SK-N-SH (cell line): ENCODE data around the gene H1-8. TPM values are rescaled to one million over a fixed set of nuclear protein-coding genes. Genes with fewer than 3 reads are reported as not detected.

Source experiments
- CTCF ChIA-PET: fragments of 300-600, 350-600 bp; formaldehyde crosslinking; extraction: SDS; loops from one replicate; lab custom pipeline; 2021; lab: Yijun Ruan, JAX
- POLR2A ChIA-PET: fragments of 350-600 bp; sonication (Branson Sonifier 250); formaldehyde crosslinking; extraction: SDS; loops from one replicate; lab custom pipeline; 2020; ENCODE audit warnings: antibody characterized with exemption, inconsistent platforms; lab: Yijun Ruan, JAX
- DNase-seq: peaks from one replicate; pipeline ENCODE4 v3.0.0; 2012
- H2AFZ ChIP-seq: fragments of 200-600 bp; sonication (generic); 2 replicates; pipeline ENCODE4 v1.8.1; 2016; ENCODE audit warnings: antibody characterized with exemption, mild to moderate bottlenecking, low read depth
- H3F3A ChIP-seq: fragments of 200-600 bp; sonication (generic); replicated peaks from 2 replicates; pipeline ENCODE3; 2016; ENCODE audit warnings: antibody characterized with exemption, mild to moderate bottlenecking; ENCODE audit not compliant: insufficient read depth
- H3K27ac ChIP-seq, 2 experiments: fragments of 200-500 bp in 1 of 2; fragments of 200-600 bp in 1 of 2; sonication (Bioruptor generic) in 1 of 2; sonication (generic), shearing (Covaris generic) in 1 of 2; 2 replicates each; pipeline versions ENCODE4 v1.5.1 to v1.6.1; 2014 to 2016; ENCODE audit warnings: low read depth in 2 of 2, inconsistent platforms in 1 of 2, low read length in 1 of 2, mild to moderate bottlenecking in 1 of 2, mixed read lengths in 1 of 2
- H3K27me3 ChIP-seq: fragments of 200-600 bp; sonication (generic), shearing (Covaris generic); 2 replicates; pipeline ENCODE4 v1.6.1; 2016; ENCODE audit warnings: mixed run types; ENCODE audit not compliant: insufficient read depth
- H3K36me3 ChIP-seq, 2 experiments: fragments of 200-500 bp in 1 of 2; fragments of 200-600 bp in 1 of 2; sonication (Bioruptor generic) in 1 of 2; sonication (generic) in 1 of 2; replicated peaks in 1 of 2; 2 replicates each; pipeline versions ENCODE3 to v1.5.1; 2014 to 2016; ENCODE audit warnings: low read length in 1 of 2, mild to moderate bottlenecking in 1 of 2; ENCODE audit not compliant: insufficient read depth in 2 of 2, control insufficient read depth in 1 of 2
- H3K4me1 ChIP-seq, 2 experiments: fragments of 200-500 bp in 1 of 2; fragments of 200-600 bp in 1 of 2; sonication (Bioruptor generic) in 1 of 2; sonication (generic), shearing (Covaris generic) in 1 of 2; 2 replicates each; pipeline versions ENCODE4 v1.5.1 to v1.6.1; 2014 to 2016; ENCODE audit warnings: low read depth in 1 of 2, low read length in 1 of 2, mixed run types in 1 of 2; ENCODE audit not compliant: insufficient read depth in 2 of 2, control insufficient read depth in 1 of 2
- H3K4me2 ChIP-seq: fragments of 200-600 bp; sonication (generic), shearing (Covaris generic); 2 replicates; pipeline ENCODE4 v1.6.1; 2017; ENCODE audit warnings: mixed run types
- H3K4me3 ChIP-seq, 2 experiments: fragments of 200-500 bp in 1 of 2; fragments of 200-600 bp in 1 of 2; sonication (Bioruptor generic) in 1 of 2; sonication (generic), shearing (Covaris generic) in 1 of 2; 2 replicates each; pipeline versions ENCODE4 v1.5.1 to v1.8.1; 2014 to 2016; ENCODE audit warnings: low read depth in 2 of 2, inconsistent platforms in 1 of 2, low read length in 1 of 2, mild to moderate bottlenecking in 1 of 2, mixed read lengths in 1 of 2, moderate library complexity in 1 of 2
- H3K79me2 ChIP-seq: fragments of 200-600 bp; sonication (generic); 2 replicates; pipeline ENCODE4 v1.8.1; 2017; ENCODE audit warnings: mild to moderate bottlenecking; ENCODE audit not compliant: insufficient read depth
- H3K9ac ChIP-seq: fragments of 200-600 bp; sonication (generic); 2 replicates; pipeline ENCODE4 v1.6.1; 2017; ENCODE audit warnings: mixed run types
- H3K9me2 ChIP-seq: fragments of 200-600 bp; sonication (generic); 2 replicates; pipeline ENCODE4 v1.6.1; 2017; ENCODE audit warnings: mixed run types
- H3K9me3 ChIP-seq: fragments of 200-600 bp; sonication (generic); 2 replicates; pipeline ENCODE4 v1.6.1; 2017; ENCODE audit warnings: mixed run types, mild to moderate bottlenecking, moderate library complexity
- H4K20me1 ChIP-seq: fragments of 200-600 bp; sonication (generic); 2 replicates; pipeline ENCODE4 v1.6.1; 2017; ENCODE audit warnings: mild to moderate bottlenecking, mixed run types; ENCODE audit not compliant: insufficient read depth
- EP300 ChIP-seq, 2 experiments: IDR thresholded peaks; 2 replicates each; pipeline versions ENCODE4 v1.4.0 to v1.6.1; 2012; ENCODE audit warnings: borderline replicate concordance in 1 of 2, low read depth in 1 of 2, low read length in 1 of 2
- EZH2phosphoT487 ChIP-seq: fragments of 200-600 bp; sonication (generic); IDR thresholded peaks from 2 replicates; pipeline ENCODE4 v1.6.1; 2017; ENCODE audit warnings: low read depth, mixed run types, mild to moderate bottlenecking, antibody characterized with exemption, moderate library complexity, borderline replicate concordance
- FOXM1 ChIP-seq: IDR thresholded peaks from 2 replicates; pipeline ENCODE4 v1.4.0; 2012; ENCODE audit warnings: low read depth, mild to moderate bottlenecking
- GABPA ChIP-seq: IDR thresholded peaks from 2 replicates; pipeline ENCODE4 v1.4.0; 2012; ENCODE audit warnings: low read depth, mild to moderate bottlenecking
- GATA2 ChIP-seq: sonication (generic); formaldehyde crosslinking; IDR thresholded peaks from 2 replicates; pipeline ENCODE4 v1.5.0; 2020; ENCODE audit warnings: mild to moderate bottlenecking, missing genetic modification reagents
- IRF3 ChIP-seq: fragments of 150-350 bp; IDR thresholded peaks from 2 replicates; pipeline ENCODE4 v1.6.1; 2016; ENCODE audit warnings: mild to moderate bottlenecking, low read depth, low read length
- JUND ChIP-seq: IDR thresholded peaks from 2 replicates; pipeline ENCODE4 v1.4.0; 2012
- MAX ChIP-seq: IDR thresholded peaks from 2 replicates; pipeline ENCODE4 v1.4.0; 2012; ENCODE audit warnings: low read depth
- MXI1 ChIP-seq: IDR thresholded peaks from 2 replicates; pipeline ENCODE4 v1.6.1; 2012; ENCODE audit warnings: mild to moderate bottlenecking, low read depth, low read length, improper control_type of control experiment
- NFIC ChIP-seq: IDR thresholded peaks from 2 replicates; pipeline ENCODE4 v1.4.0; 2012; ENCODE audit warnings: borderline replicate concordance
- NRF1 ChIP-seq: IDR thresholded peaks from 2 replicates; pipeline ENCODE4 v1.6.1; 2012; ENCODE audit warnings: low read depth, mild to moderate bottlenecking, low read length
- PBX3 ChIP-seq: IDR thresholded peaks from 2 replicates; pipeline ENCODE4; 2012
- RCOR1 ChIP-seq: fragments of 150-350 bp; IDR thresholded peaks from 2 replicates; pipeline ENCODE4 v1.6.1; 2017; ENCODE audit warnings: antibody characterized with exemption, low read length
- REST ChIP-seq: IDR thresholded peaks from 2 replicates; pipeline ENCODE4 v1.6.1; 2012; ENCODE audit warnings: mild to moderate bottlenecking, low read depth, low read length, moderate library complexity
- RXRA ChIP-seq: IDR thresholded peaks from 2 replicates; pipeline ENCODE4 v1.4.0; 2012; ENCODE audit warnings: low read depth, mild to moderate bottlenecking, borderline replicate concordance
- SIN3A ChIP-seq: IDR thresholded peaks from 2 replicates; pipeline ENCODE4 v1.6.1; 2012; ENCODE audit warnings: low read depth, mild to moderate bottlenecking, low read length, moderate library complexity, borderline replicate concordance
- SMC3 ChIP-seq: IDR thresholded peaks from 2 replicates; pipeline ENCODE4 v1.6.1; 2012; ENCODE audit warnings: low read depth, low read length, improper control_type of control experiment
- TEAD4 ChIP-seq: IDR thresholded peaks from 2 replicates; pipeline ENCODE4 v1.4.0; 2012; ENCODE audit warnings: mild to moderate bottlenecking, borderline replicate concordance; ENCODE audit not compliant: insufficient read depth
- USF1 ChIP-seq: IDR thresholded peaks from 2 replicates; pipeline ENCODE4 v1.4.0; 2012; ENCODE audit warnings: low read depth, borderline replicate concordance
- whole genome bisulfite sequencing: methylation state at CpG from one replicate; pipeline ENCODE4 v1.1.6; 2017; ENCODE audit warnings: low lambda C conversion rate; 5-methylcytosine and 5-hydroxymethylcytosine counted together
- polyA plus RNA-seq, 3 experiments: library from polyadenylated mRNA; depleted of rRNA; stranded (reverse); fragments of >200 nt; gene quantifications; 2 replicates each; pipeline ENCODE4 v1.2.3, GENCODE V29; 2012

The H1-8 gene
- polyA plus RNA-seq, 1 of the 3 experiments (the other 2 are of a cell fraction) = not detected

- Histone ChIP-seq H3K36me3 (no peaks in the 10 kb centered on the region), H4K20me1 (peaks cover 5% of the 10 kb centered on the region; the same call in 1 of the 2 replicates), H3K9me3 (no peaks in the 10 kb centered on the region), H3K79me2 (peaks cover 38% of the 10 kb centered on the region), H3K27ac (peak overlapping the region in 1 of 2 experiments; percentile 36; a peak in 1 of 4 replicates), H3K4me3 (no peak overlapping the region), H3K9me2 (no peaks in the 10 kb centered on the region), H3K4me2 (peak overlapping the region; percentile 26; the same call in 1 of the 2 replicates), H3F3A (peaks cover 7% of the 10 kb centered on the region), H2AFZ (no peak overlapping the region), H3K9ac (no peak overlapping the region), H3K27me3 (no peaks in the 10 kb centered on the region), H3K4me1 (peaks cover 2 to 23% of the 10 kb centered on the region in 2 experiments; a peak in 3 of 4 replicates)
- TF ChIP-seq EP300 (IDR thresholded peaks at IDR 0.05; ENCODE audit: borderline replicate concordance in 1 of 2, low read depth in 1 of 2, low read length in 1 of 2) (no peak), NFIC (no peak), MXI1 (no peak), RCOR1 (no peak), FOXM1 (no peak), IRF3 (no peak), REST (no peak), GABPA (no peak), RXRA (no peak), EZH2phosphoT487 (no peak), JUND (no peak), SMC3 (no peak), SIN3A (no peak), MAX (no peak), GATA2 (CRISPR knock-in tag) (no peak), PBX3 (no peak), TEAD4 (no peak), USF1 (no peak), NRF1 (no peak)
- no peak for DNase-seq
- ChIA-PET POLR2A (no interaction called here), CTCF (interaction anchor here (1.1 kb wide), 1 partner anchor 10 kb away, joined by 4 read pairs; no protein-coding TSS in a partner anchor)
- WGBS = 97% methylated on average over 18 of the region's 19 CpGs
These were observed 56.1 kb downstream of the H1-8 start for GRCh38 chr3:129599073-129599472.
